Astrocyte (in vitro differentiated cells and primary cell): ENCODE measurements around the gene PFKFB1.

ENCODE experiments used
- EZH2 ChIP-seq: IDR thresholded peaks from 2 replicates; pipeline ENCODE4 v1.6.1; 2012; ENCODE audit warnings: mild to moderate bottlenecking, low read length, inconsistent platforms; ENCODE audit not compliant: insufficient read depth
- TF ChIP-seq, protein P1 (sequence below): IDR thresholded peaks from 2 replicates; pipeline ENCODE4 v1.5.1; 2011; ENCODE audit warnings: low read depth, mild to moderate bottlenecking, inconsistent platforms, low read length, moderate library complexity; ENCODE audit not compliant: insufficient read depth

GRCh38 chrX:55030271-55031205, 36.5 kb upstream of the PFKFB1 start, which contains the start of gene ALAS2:
- no peak for TF ChIP-seq EZH2
- TF ChIP-seq, protein P1, sequence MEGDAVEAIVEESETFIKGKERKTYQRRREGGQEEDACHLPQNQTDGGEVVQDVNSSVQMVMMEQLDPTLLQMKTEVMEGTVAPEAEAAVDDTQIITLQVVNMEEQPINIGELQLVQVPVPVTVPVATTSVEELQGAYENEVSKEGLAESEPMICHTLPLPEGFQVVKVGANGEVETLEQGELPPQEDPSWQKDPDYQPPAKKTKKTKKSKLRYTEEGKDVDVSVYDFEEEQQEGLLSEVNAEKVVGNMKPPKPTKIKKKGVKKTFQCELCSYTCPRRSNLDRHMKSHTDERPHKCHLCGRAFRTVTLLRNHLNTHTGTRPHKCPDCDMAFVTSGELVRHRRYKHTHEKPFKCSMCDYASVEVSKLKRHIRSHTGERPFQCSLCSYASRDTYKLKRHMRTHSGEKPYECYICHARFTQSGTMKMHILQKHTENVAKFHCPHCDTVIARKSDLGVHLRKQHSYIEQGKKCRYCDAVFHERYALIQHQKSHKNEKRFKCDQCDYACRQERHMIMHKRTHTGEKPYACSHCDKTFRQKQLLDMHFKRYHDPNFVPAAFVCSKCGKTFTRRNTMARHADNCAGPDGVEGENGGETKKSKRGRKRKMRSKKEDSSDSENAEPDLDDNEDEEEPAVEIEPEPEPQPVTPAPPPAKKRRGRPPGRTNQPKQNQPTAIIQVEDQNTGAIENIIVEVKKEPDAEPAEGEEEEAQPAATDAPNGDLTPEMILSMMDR, result no peak
